GM19043 (cell line): ENCODE measurements around the gene CEPT1.
"Not testable (repeated sequence)": the region's sequence is repeated elsewhere in the genome, so short reads cannot be mapped to it uniquely, and the experiment has no call there.

Source experiments
- ATAC-seq: cut with Tn5 transposase; IDR thresholded peaks from one replicate; pipeline ENCODE4 v1.9.1; 2021; ENCODE audit warnings: low read depth; ENCODE audit not compliant: unreplicated experiment

Gene CEPT1

DNA sequence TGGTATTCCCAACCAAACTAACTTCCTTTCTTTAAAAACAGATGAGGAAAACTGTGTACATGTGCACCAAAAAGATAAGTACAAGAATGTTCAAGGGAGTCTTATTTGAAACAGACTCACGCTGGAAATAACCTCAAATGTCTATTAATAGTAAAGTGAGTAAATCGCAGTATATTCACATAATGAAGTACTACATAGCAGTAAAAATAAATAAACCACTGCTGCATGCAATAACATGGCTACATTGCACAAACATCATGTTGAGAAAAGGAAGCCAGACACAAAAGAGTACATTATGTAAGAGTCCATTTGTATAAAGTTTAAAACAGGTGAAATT, 65.7 kb downstream of the CEPT1 start:
- no peak for ATAC-seq

- ATAC-seq, result no peak
Observed at GRCh38 chr1:111208921-111209320, 68.9 kb downstream of the CEPT1 start.

- ATAC-seq, result no peak
Observed at GRCh38 chr1:111209622-111210021, 69.6 kb downstream of the CEPT1 start.

GRCh38 chr1:111211921-111212320, 71.9 kb downstream of the CEPT1 start:
- no peak for ATAC-seq

- ATAC-seq, result no peak
Observed at GRCh38 chr1:111212634-111213335, 72.8 kb downstream of the CEPT1 start.

DNA sequence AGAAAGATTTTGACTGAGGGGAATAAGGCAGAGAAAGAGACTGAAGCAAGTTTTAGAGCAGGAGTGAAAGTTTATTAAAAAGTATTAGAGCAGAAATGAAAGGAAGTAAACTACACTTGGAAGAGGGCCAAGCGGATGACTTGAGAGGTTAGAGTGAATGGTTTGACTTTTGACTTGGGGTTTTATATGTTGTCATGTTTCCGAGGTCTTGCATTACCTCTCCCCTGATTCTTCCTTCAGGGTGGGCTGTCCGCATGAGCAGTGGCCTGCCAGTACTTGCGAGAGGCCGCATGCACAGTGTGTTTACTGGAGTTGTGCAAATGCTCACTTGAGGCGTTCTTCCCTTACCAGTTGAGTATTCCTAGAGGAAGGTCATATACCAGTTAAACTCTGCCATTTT, 73.4 kb downstream of the CEPT1 start:
- no peak for ATAC-seq

DNA sequence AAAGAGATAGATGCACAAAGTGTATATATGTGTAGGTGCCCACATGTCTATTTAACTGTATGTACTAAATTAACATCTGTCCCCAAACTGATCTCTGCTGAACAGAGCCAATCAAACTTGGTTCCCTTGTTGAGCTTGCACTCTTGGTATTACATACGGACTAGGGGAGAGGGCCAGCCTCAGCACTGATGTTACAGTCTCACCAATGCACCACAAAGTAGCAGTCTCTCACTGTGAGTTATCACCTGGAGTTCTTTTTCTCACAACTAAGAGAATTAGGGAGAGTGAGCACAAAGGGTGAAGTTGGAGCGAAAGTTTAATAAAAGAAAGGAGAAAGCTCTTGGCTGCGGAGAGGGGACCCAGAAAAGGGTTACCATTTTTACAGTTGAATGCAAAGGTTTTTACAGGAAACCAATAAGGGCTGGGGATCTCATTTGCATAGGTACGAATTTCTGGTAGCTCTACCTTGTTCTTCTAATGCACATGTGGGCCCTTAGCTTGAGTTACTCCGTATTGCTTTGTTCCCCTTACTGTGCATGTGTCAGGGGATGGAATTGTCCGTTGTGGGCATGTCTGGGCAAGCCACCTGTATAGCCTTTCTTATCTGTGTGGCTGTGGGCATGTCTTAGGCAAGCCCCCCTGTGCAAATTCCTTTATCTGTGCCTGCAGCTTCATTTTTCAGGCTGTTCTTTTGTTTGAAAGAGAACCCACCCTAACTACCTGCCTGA, 74.2 kb downstream of the CEPT1 start:
- no peak for ATAC-seq

DNA sequence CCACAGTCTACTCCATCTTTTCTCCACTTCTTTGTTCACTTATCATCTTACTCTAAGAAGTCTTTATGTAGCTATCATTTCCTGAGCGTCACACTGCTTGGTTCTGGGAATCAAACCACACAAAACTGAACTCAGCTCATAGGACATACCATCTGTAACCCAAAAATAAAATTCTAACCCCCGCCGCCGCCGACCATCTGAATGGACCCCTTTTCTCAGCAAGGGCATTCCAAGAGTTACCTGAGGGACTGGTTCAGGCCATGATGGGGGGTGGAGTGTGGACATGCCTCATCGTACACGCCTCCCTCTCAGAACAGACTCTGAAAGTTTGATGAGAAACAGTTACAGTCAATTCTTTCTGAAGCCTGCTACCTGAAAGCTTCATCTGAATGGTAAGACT, 74.9 kb downstream of the CEPT1 start:
- ATAC-seq, result no peak

- ATAC-seq, result not testable (repeated sequence)
Observed at GRCh38 chr1:111215285-111215684, 75.3 kb downstream of the CEPT1 start.

DNA sequence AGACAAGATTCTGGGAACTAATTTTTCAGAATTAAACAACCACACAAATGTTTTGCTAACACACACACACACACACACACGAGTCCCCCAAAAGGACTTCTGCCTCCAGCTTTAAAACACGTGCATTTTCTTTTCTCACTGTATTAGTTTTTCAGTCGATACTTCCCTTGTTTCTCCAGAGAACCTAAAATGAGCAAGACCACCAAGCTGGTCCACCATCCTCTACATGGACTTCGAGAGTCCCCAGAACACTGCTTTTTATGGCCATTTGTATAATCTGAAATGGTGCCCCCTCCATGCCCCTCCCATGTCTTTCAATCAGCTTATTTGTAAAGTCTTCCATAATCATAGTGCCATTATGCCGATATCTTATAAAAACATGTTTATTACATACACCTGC, 76.7 kb downstream of the CEPT1 start:
- ATAC-seq, result no peak

DNA sequence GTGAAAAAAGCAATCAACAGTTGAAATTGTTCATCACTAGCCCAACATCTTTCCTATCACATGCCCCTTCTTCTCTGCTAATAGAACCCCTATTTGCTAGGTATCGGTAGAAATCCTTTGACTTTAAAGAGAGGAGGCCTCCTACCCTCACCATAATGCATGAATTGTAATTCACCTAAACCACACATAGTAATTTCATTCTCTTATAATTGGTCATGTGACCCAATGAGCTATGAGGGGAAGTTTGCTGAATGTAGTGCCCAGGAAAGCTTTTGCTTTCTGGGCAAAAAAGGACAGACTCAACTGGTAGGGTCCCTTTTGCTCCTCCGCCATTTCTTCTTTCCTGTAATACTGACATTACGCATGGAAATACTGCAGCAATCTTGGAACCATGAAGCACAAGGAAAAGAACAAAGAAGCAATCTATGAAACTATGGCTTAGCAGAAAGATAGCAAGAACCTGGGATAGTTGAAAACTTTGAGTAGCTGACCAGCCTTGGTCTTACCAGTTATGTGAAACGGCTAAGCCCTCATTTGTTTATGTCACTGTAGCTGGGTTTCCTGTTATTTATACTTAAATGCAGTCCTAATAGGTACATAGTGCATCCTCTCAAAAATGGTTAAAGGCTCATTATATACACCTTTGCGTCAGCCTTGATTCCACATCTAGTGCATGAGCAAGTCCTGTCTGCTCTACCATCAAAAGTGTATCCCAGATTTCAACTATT, 77.3 kb downstream of the CEPT1 start:
- ATAC-seq, result no peak

GRCh38 chr1:111218701-111219556, 78.9 kb downstream of the CEPT1 start:
- ATAC-seq, result no peak

GRCh38 chr1:111219557-111220286, 79.7 kb downstream of the CEPT1 start:
- ATAC-seq, result peak; percentile 28

DNA sequence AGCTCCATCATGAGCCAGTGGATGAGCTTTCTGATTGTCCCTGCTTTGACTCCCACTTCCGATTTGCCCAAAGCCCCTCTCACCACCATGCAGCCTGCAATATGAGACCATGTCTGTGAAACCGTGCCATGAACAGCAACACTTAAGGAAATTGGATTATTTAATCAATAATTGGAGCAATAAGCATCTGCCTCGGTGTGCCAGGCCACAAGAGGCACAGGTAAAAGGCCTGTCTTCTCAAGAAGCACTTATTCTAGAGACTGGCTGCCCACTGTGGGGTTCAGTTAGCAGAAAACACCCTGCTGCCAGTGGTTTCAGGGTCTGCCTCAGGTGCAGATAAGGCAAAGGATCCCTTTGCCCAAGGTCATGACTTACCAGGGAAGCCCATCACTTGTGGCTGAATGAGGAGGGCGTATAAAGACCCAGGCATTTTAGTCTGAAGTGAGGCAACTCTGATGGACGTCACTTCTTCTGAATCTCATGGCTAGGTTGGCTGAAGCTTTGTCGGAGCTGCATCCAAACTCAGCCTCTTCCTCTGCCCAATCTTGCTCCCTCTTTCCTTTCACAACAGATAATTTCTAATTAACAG, 80.4 kb downstream of the CEPT1 start:
- no peak for ATAC-seq

DNA sequence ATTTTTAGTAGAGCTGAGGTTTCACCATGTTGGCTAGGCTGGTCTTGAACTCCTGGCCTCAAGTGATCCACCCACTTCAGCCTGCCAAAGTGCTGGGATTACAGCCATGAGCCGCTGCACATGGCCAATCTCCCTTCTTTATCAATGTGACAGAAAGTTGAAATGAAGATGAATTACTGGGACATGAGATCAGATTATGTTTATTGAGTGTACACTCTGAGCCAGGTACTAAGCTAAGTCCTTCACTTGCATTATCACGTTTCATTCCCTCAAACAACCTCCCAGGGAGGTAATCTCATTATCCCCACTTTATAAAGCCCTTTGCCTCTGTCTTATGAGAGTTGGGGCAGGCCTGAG, 81.2 kb downstream of the CEPT1 start:
- no peak for ATAC-seq

DNA sequence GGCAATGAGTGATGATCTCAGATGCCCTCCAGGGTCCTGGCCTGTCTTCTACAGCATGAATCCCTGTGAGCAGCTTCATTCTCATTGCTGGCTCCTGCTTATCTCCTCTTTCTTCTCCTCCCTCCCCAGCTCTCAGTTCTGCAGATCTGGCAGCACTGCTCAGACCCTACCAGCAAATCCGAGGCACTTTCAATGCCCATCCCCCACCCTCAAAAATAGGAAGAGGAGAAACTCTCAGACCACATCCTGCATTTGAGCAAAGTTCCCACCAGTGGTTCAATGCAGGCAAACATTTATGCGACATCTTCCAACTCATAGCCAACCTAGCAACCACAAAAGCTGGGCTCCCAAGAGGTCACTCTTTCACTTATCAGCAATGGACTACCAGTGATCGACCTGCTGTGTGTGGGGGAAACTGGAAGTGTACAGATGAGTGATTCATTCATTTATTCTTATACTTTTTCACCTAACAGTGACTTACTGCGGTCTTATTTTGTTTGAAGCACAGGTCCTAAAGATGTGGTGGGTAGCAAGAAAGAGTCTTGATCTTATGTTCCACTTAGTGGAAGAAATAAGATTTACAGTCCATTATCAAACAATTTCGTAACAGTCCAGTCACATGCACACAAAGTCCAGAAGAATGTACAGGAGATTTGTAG, 81.7 kb downstream of the CEPT1 start:
- ATAC-seq, result peak; percentile 48

GRCh38 chr1:111222308-111223125, 82.5 kb downstream of the CEPT1 start:
- no peak for ATAC-seq

GRCh38 chr1:111223126-111223685, 83.2 kb downstream of the CEPT1 start:
- no peak for ATAC-seq
